Measurements from ENCODE around the gene HDAC6. TPM values are rescaled to one million over a fixed set of nuclear protein-coding genes. Genes with fewer than 3 reads are reported as not detected.
A peak's percentile ranks its signal among the peaks of the same experiment; 100 is the strongest.

Gene HDAC6
- total RNA-seq, result 36.3 and 54.4 TPM in 2 replicates

DNA sequence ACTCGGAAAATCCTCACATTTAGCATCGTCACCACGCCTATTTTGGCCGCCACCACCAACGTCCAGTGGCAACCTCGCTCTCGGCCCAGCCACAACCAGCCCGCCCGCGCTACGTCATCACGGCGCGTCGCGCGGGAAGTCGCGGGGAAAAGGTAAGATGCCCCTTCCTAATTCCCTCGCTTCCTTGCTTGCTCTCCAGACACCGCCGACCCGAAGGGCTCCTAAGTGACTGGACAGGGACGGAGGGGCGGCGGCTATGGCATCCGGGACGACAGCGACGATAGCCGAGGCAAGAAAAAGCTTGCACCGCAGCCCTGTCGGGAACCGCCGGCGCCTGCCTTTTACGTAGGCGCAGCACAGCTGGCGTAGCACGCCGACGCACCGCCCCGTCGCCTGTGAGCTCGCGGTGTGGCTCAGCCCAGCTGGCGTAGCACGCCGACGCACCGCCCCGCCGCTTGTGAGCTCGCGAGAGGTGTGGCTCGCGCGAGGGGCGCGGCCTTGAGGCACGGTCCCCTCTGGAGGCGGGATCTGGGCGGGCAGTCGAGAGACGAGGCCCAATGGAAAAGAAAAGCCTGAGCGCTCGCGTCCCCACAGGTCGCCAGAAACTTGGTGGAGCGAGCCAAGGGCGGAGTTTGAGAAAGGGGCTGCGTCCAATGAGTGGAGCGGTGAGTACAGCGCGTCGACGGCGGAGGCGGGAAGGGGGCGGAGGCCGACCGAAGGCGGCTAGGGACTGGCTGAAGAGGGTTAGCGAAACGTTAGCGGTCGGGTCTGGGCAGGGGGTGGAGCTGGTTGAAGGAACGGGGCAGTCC lies at the start of gene HDAC6:
TSS of gene HDAC6 (plus strand) at position 788 of the 809 bp plus-strand sequence. CDS start 626 bp downstream, outside the sequence.
- DNase-seq (ENCODE audit: low read depth), result peak; percentile 95

DNA sequence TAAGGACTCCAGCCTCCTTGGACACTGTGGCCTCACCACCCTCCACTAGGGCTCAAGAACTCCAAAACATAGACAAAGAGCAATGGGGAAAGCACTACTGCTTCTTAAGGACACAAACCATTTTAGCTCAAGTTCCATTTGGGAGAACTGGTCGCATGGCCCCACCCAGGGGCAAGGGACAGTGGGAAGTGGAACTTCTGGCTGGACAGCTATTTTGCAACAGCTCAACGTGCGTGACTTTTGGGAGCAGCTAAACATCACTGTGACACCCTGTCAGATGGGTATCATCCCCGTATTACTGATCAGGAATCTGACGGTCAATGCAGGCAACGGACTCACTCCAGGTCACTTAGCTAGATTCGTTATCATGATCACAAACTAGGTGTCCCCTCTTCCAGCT lies 49.4 kb upstream of the HDAC6 start:
- DNase-seq (ENCODE audit: low read depth), result no peak

GRCh38 chrX:48753708-48754228 lies 48.1 kb upstream of the HDAC6 start:
- DNase-seq (ENCODE audit: low read depth), result no peak

DNA sequence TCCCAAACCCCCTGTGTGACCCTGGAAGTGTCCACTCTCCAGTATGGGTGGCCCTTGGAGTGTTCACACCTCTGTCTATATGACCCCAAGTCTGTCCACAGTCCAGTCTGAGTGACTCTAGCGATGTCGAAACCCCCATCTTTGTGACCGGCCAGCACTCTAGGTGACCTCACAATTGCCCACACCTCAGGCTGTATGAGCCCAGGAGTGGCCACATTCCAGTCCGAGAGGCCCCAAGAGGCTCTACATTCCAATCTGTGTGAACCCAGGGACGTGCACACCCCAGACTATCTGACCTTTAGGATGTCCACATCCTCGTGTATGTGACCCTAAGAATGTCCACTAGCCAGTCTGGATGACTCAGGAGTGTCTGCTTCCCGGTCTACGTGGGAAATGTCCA lies 47.6 kb upstream of the HDAC6 start:
- DNase-seq (ENCODE audit: low read depth), result no peak

DNA sequence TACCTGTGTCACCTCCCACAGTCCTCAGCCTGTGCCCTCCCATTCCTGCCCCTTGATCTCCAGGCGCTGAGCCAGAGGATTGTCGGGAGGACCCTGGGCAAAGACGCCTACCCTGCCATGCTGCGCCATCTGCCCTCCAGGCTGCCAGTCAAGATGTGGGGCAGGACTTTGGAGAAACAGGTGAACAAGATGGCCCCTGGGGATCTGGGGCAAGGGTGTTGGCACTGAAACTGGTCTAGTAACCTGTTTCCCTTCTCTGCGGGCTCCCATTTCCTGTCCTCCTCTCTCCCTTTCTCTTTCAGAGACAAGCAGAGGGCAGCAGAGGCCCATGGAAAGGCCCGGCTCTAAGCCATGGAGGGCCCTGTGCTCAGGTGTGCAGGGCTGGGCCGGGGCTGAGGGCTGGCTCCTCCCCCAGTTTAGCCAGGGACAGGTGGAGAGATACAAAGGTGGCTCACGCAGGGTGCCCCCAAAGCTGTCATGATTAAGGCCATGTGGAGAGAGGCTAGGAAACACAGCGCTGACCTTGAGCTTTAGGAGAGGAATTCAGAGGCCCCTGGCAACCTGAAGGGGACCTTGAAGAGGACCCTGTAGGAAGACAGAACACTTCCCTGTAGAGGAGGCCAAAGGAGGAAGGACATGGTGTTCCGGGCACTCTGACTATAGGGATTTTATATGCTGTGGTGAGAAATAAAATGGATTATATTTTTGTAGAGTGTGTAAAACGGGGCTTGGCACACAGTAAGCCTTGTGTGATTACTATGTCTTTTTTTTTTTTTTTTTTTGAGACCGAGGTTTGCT lies 40.0 kb upstream of the HDAC6 start, which contains the start of gene GLOD5:
TSS of gene GLOD5 (plus strand) at position 74 of the 798 bp plus-strand sequence. CDS start at position 118, 44 bp downstream.
- peak; percentile 31 for DNase-seq (ENCODE audit: low read depth)

GRCh38 chrX:48769230-48769629 lies 32.6 kb upstream of the HDAC6 start:
- DNase-seq (ENCODE audit: low read depth), result no peak

DNA sequence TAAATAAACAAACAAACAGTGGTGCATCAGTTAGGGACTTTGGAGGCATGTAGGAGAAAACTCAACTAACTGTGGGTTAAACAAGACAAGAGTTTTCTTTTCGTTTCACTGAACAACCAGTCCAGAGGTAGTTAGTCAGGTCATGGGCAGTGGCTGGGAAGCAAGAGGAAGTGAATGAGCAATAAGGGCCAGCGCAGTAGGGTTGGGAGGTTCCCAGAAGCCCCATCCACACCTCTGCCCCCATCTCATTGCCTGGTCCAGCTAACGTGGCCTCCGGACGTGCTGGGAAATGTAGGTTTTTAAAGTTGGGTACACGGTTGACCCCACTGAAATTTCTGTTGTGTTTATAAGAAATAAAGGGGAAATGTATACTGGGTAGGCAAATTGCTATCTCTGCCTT lies 31.6 kb upstream of the HDAC6 start:
- DNase-seq (ENCODE audit: low read depth), result no peak

- no peak for DNase-seq (ENCODE audit: low read depth)
Observed at GRCh38 chrX:48772602-48773001, 29.3 kb upstream of the HDAC6 start.

DNA sequence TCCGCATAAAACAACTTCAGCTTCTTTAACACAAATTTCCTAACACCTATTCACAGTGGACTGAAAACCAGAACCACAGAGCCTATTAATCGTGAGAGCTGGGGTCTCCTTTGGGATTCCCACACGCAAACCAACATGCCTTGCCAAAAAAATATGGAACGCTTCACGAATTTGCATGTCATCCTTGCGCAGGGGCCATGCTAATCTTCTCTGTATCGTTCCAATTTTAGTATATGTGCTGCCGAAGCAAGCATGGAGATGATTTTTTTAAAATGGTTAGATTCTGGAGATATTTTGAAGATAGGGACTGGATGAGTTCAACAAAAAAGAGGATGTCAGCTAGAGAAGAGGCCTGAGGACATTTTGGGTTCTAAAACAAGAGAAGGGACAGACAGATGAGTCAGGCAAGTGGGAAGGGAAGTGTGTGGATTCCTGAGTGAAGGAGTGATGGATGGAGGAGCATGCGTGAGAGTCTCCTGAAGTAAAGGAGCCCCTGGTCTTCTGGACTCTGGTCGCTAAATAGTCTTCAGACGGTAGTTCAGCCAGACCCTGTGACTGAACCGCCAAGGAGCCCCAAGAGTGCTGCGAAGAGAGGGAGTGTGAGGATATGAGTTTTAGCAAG lies 24.9 kb upstream of the HDAC6 start:
- DNase-seq (ENCODE audit: low read depth), result no peak

DNA sequence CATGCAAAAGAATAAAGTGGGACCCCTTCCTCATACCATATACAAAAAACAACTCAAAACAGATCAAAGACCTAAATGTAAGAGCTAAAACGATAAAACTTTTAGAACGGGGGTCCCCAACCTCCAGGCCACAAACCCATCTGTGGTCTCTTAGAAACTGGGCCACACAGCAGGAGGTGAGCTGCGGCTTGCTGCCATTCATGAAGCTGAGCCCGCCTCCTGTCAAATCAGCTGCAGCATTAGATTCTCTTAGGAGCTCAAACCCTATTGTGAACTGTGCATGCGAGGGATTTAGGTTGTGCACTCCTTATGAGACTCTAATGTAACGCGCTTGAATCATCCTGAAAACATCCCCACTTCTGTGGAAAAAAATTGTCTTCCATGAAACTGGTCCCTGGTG lies 22.5 kb upstream of the HDAC6 start:
- DNase-seq (ENCODE audit: low read depth), result no peak

- no peak for DNase-seq (ENCODE audit: low read depth)
Observed at GRCh38 chrX:48781705-48782104, 20.2 kb upstream of the HDAC6 start.

DNA sequence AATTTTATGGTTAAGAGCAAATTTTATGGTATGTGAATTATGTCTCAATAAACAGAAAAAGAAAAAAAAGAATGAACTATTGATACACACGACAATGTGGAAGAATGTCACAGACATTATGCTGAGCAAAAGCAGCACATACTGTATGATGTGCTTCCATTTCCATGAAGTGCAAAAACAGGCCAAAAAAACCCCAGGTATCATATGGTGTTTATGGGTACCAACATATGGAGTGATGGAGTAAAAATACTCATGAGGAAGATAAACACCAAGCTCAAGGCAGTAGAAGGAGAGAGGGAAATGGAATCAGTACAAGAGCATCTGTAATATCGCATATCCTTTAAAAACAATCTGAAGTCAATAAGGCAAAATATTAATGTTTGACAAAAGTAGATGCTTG lies 19.7 kb upstream of the HDAC6 start:
- no peak for DNase-seq (ENCODE audit: low read depth)

DNA sequence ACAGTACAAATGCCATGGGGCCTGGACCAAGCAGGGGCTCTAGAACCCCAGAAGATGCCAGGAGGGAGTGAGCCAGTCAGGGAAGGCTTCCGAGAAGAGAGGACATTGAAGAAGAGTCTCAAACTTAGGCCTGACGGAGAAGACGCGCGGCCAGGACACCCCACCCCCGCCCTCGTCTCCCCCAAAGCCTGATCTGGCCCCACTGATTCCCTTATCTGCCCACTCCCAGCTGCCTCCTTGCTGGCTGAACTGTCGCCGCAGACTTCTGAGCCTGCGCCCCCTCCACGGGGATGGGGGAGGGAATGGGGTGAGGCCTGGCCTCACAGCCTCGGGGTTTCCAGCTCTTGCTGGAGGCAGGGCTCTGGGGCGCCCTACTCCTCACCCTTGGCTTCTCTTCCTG lies 19.1 kb upstream of the HDAC6 start:
- DNase-seq (ENCODE audit: low read depth), result no peak

DNA sequence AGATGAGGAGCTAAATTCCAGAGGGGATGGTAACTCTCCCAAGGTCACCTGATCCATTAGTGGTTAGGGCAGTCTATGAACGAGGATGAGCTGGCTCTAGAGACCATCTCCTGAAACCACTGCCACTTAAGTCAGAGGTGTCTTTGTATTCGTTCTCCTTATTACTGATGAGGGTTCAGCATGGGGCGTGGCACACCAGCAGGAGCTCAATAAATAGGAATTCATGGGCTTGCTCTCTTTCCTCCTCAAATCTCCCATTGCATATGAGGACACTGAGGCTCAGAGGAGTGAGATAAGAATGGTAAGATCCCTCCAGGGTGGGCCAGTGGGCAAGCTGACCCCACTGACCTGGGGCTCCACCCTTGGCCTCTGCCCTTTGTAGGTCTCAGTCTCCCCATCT lies 17.1 kb upstream of the HDAC6 start:
- DNase-seq (ENCODE audit: low read depth), result no peak

DNA sequence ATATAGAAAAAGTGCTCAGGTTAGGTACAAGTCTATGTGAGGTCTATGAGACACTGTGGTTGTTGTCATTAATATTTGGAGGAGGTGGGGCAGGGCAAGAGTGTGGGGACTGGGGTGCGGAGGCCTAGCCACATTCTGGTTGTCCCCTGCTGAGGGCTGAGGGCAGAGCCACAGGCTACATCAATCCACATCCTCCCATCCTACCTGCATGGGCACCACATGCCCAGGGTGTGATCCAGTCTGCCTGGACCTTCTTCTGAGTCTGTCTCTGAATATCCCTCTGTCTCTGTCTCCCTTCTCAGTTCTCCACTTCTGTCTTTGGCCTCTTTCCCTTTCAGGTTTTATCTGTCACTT lies 16.7 kb upstream of the HDAC6 start:
- DNase-seq (ENCODE audit: low read depth), result no peak

DNA sequence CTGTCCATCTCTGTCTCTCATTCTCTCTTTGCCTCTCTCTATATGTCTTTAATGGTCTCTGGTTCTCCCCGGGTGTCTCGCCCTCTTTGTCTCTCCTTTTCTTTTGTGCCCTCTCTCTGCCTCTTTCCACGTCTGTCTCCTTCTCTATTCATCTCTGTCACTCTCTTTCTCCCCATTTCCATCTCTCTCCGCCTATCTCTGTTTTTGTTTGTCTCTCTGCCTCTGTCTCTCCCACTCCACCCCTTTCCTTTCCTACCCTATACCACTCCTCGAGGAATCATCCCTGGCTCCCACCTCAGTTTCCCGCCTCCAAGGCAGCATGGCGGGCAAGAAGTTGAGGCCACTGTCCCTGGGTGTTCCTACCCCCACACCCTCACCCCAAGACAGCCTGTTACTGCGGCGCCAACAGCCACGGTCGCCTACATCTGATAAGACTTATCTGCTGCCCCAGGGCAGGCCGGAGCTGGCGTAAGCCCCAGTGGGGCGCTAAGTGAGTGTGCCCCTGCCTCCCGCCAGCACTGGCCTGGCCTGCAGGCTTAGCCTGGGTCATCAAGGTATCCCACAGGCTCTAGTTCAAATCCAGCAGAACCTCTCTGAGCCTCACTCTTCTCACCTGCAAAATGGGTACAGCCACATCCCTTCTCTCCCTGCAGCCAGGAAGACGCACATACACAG lies 16.2 kb upstream of the HDAC6 start:
- no peak for DNase-seq (ENCODE audit: low read depth)

DNA sequence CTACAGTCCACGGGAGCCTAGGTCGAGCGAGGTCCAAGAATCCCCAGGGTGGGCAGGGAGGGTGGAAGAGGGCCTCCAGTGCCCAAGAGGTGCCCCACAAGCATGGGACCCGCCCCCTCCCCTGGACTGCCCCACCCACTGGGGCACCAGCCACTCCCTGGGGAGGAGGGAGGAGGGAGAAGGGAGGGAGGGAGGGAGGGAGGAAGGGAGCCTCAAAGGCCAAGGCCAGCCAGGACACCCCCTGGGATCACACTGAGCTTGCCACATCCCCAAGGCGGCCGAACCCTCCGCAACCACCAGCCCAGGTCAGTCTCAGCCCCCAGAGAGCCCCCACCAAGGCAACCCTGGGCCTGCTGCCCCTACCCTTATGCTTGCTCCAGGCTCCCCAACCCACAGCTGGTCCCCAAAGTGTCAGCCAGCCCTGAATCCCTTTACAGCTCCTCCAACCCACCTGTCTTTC lies 15.5 kb upstream of the HDAC6 start, which contains the start of gene GATA1:
TSS of gene GATA1 (plus strand) at position 250 of the 460 bp plus-strand sequence. CDS start 4,520 bp downstream, outside the sequence.
- no peak for DNase-seq (ENCODE audit: low read depth)

DNA sequence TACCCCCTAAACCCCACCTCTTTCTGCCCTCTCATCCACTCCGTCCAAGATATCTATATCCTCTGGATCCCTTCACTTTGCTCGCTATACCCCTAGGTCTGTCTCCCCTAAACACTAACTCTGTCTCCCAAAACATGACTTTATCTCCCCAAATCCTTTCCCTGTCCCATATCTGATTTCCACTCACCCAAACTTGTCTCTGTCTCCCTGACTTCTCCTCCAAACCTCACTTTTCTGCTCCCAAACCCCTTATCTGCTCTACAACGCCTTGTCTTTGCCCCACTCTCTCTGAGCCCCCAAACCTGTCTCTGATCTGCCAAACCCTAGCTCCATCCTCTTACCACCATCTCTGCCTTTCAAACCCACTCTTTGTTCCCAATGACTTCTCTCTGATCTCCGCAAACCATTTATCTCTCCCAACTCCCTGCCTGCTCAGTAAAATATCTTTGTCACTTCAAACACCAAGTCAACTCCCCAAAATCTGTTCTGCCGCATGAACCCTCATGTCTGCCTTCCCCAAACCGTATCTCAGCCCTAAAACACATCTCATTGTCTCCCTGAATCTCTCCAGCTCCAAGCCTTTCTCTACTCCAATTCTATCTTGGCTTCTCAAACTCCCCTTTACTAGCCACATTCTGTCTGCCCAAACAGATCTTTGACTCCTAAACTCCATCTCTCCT lies 14.9 kb upstream of the HDAC6 start:
- DNase-seq (ENCODE audit: low read depth), result no peak

GRCh38 chrX:48787505-48788443 lies 14.1 kb upstream of the HDAC6 start:
- DNase-seq (ENCODE audit: low read depth), result no peak

Measured in renal cortical epithelial cell (primary cell).